KOPT-K1 (cell line): Measurements from ENCODE around the gene SERPINB10.

Experiments
- H3K27ac ChIP-seq: fragments of 200-600 bp; sonication (generic); 2 replicates; pipeline ENCODE4 v1.5.1; 2016; ENCODE audit warnings: antibody characterized with exemption, mild to moderate bottlenecking, low read depth, low read length; ENCODE audit not compliant: poor library complexity, severe bottlenecking
- H3K36me3 ChIP-seq: fragments of 200-600 bp; sonication (generic); 2 replicates; pipeline ENCODE4 v1.5.1; 2017; ENCODE audit warnings: antibody characterized with exemption, mild to moderate bottlenecking, low read length, moderate library complexity; ENCODE audit not compliant: insufficient read depth
- H3K9me3 ChIP-seq: fragments of 200-600 bp; sonication (generic); 2 replicates; pipeline ENCODE4 v1.5.1; 2017; ENCODE audit warnings: antibody characterized with exemption, low read length, mild to moderate bottlenecking; ENCODE audit not compliant: insufficient read depth, poor library complexity, severe bottlenecking

Gene SERPINB10

DNA sequence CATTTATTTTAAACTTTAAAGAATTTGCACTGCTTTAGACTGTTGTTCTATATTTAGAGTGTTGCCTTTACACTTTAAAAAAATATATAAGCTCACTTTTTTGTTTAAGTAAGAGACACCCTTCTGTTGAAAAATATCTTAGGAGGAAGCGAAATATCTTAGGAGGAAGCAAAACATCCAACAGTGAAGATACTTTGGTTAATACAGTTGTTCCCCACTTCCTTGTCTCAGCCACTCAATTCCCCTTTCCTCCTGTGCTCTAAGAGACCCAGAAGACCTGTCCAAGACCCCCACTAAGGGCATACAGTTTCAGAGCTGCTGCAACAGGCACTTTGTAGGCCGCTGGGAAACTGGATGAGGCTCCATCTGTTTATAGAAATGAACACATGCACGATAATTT is 67.9 kb downstream of the SERPINB10 start:
- no peaks in the 10 kb centered on the region for H3K36me3 ChIP-seq
- H3K9me3 ChIP-seq = no peaks in the 10 kb centered on the region
- H3K27ac ChIP-seq = no peak overlapping the region

GRCh38 chr18:63977040-63977439 is 69.3 kb downstream of the SERPINB10 start:
- no peaks in the 10 kb centered on the region for H3K9me3 ChIP-seq
- H3K36me3 ChIP-seq = no peaks in the 10 kb centered on the region
- no peak overlapping the region for H3K27ac ChIP-seq

- Histone ChIP-seq H3K9me3 (no peaks in the 10 kb centered on the region), H3K27ac (no peak overlapping the region), H3K36me3 (no peaks in the 10 kb centered on the region)
Observed at GRCh38 chr18:63979409-63979920, 71.7 kb downstream of the SERPINB10 start.

- Histone ChIP-seq H3K27ac (no peak overlapping the region), H3K9me3 (no peaks in the 10 kb centered on the region), H3K36me3 (no peaks in the 10 kb centered on the region)
Observed at GRCh38 chr18:63980027-63980426, 72.3 kb downstream of the SERPINB10 start.

GRCh38 chr18:63980896-63981460 is 73.2 kb downstream of the SERPINB10 start:
- H3K9me3 ChIP-seq = no peaks in the 10 kb centered on the region
- no peak overlapping the region for H3K27ac ChIP-seq
- no peaks in the 10 kb centered on the region for H3K36me3 ChIP-seq

- Histone ChIP-seq H3K36me3 (no peaks in the 10 kb centered on the region), H3K9me3 (no peaks in the 10 kb centered on the region), H3K27ac (no peak overlapping the region)
Observed at GRCh38 chr18:63981719-63982118, 74.0 kb downstream of the SERPINB10 start.

DNA sequence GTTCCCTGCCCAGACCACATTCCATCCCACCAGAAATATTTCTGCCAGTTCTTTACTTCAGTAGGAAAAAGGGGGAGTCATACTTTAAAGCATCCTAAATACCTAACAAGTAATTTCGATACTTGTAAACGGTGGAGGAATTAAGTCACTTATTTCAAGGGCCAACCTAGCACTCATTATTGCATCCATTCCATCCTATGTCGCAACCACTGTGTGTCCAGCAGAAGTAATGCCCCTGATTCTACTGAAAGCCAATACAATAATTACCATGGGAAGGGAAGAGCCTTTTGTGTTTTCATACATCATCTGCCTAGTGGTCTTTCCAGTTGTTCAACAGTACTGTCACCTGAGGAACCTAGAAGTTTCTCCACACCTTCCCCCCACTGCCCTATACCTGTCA is 74.6 kb downstream of the SERPINB10 start:
- Histone ChIP-seq H3K27ac (no peak overlapping the region), H3K36me3 (no peaks in the 10 kb centered on the region), H3K9me3 (no peaks in the 10 kb centered on the region)
